AG04449 (cell line): ENCODE results near the gene TNFRSF6B.

Experiments used
- CTCF ChIA-PET: fragments of 350-600 bp; formaldehyde crosslinking; extraction: SDS; loops from one replicate; lab custom pipeline; 2021; ENCODE audit warnings: antibody characterized with exemption; lab: Yijun Ruan, JAX
- POLR2A ChIA-PET: fragments of 400-600, 350-600 bp; formaldehyde crosslinking; extraction: SDS; loops from one replicate; lab custom pipeline; 2020; ENCODE audit warnings: antibody characterized with exemption, inconsistent platforms; lab: Yijun Ruan, JAX
- DNase-seq: peaks from one replicate; pipeline ENCODE4 v3.0.0-alpha.2; 2010; ENCODE audit warnings: low read depth, low spot score
- H3K4me3 ChIP-seq: 2 replicates; pipeline ENCODE4 v1.5.1; 2011; ENCODE audit warnings: low read depth, mild to moderate bottlenecking, control low read depth, low read length
- CTCF ChIP-seq: IDR thresholded peaks from one replicate; pipeline ENCODE4 v1.5.1; 2011; ENCODE audit warnings: mild to moderate bottlenecking, moderate library complexity, low read length, control low read depth, inconsistent platforms; ENCODE audit not compliant: insufficient read depth; ENCODE audit errors: missing control alignments

The TNFRSF6B gene

DNA sequence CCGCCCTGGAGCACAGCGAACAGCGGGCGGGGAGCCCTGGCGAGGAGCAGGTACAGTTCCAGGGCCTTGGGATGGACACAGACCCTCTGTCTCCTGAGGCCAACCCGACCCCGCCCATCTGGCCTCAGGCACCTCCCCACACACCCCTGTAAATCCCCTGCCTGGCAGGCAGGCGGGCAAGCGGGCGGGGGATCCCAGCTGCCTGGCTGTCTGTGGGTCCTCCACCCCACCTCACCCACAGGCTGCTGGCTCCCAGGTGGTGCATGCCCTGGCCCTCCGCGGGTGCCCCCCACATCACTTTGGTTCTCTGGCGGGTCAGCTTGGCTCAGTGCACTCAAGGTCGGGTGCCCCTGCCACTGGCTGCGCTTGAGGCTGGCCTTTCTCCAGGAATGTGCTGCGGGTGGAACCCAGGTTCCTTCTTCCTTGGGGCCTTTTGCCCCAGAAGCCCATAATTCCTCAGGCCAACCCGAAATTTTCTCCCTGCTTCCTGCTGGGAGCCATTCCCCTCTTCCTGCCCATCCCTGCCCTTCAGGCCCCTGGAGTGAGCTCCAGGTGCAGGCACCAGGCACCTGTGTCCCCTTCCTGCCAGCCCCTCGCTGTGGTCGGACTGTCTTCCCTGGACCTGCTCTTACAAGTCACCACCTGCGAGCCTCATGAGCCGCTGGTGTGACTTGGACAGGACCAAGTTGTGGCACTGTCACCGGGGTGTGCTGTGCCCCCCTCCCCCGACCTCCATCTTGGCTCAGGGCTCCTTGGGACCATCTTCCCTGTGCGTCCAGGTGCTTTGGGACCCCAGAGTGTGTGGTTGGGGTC lies 5.3 kb upstream of the TNFRSF6B start:
- ChIA-PET POLR2A (interaction anchor here (2.7 kb wide), 1 partner anchor 9 kb away, joined by 12 read pairs; no protein-coding TSS in a partner anchor), CTCF (no interaction called here)
- H3K4me3 ChIP-seq: no peak overlapping the region
- no peak for DNase-seq
- no peak for TF ChIP-seq CTCF

- POLR2A ChIA-PET: interaction anchor here (2.7 kb wide), 1 partner anchor 9 kb away, joined by 12 read pairs; no protein-coding TSS in a partner anchor
- DNase-seq: no peak
- no peak overlapping the region for H3K4me3 ChIP-seq
- CTCF ChIA-PET: no interaction called here
- TF ChIP-seq CTCF: no peak
These were observed 4.6 kb upstream of the TNFRSF6B start for GRCh38 chr20:63691711-63692435.

DNA sequence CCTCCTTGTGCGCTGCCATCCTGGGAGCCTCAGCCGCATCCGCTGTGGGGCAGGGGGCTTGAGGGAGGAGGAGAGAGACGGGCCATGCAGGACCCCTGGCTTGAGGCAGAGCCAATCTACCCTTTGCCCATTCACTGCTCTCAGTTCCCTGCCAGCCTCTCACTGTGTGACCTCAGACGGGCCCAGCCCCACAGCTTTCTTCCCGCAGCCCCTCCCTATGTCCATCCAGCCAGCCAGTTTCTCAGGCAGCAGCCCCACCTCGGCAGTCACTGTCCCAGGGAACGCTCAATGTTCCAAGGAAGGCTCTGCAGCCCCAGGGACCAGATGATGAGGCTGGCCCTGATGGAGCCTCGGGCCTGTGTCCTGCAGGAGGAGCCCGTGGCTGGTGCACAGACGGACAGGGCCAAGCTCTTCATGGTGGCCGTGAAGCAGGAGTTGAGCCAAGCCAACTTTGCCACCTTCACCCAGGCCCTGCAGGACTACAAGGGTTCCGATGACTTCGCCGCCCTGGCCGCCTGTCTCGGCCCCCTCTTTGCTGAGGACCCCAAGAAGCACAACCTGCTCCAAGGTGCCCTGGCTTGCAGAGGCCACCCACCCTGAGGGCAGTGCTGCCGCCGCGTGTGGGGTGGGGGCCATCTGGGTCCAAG lies 3.9 kb upstream of the TNFRSF6B start:
- no peak for DNase-seq
- no peak overlapping the region for H3K4me3 ChIP-seq
- CTCF ChIA-PET: no interaction called here
- POLR2A ChIA-PET: interaction anchor here (2.7 kb wide), 1 partner anchor 10 kb away, joined by 12 read pairs; no protein-coding TSS in a partner anchor
- TF ChIP-seq CTCF: no peak

DNA sequence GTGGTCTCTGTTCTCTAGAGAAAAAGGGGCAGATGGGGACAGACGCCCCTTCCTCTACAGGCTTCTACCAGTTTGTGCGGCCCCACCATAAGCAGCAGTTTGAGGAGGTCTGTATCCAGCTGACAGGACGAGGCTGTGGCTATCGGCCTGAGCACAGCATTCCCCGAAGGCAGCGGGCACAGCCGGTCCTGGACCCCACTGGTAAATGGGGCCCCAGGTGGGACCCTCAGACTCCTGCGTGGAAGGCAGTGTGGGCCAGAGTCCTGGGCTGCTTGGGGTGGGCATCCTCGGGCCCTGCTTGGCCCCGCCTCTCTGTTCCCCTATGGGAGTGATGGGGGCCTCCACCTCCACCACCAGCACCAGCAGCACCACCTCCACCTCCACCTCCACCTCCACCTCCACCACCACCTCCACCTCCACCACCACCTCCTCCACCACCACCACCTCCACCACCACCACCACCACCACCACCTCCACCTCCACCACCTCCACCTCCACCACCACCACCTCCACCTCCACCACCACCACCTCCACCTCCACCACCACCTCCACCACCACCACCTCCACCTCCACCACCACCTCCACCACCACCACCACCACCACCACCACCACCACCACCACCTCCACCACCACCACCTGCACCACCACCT lies 3.2 kb upstream of the TNFRSF6B start:
- ChIA-PET CTCF (no interaction called here), POLR2A (interaction anchor here (2.7 kb wide), 1 partner anchor 11 kb away, joined by 12 read pairs; no protein-coding TSS in a partner anchor)
- no peak for TF ChIP-seq CTCF
- H3K4me3 ChIP-seq: no peak overlapping the region
- no peak for DNase-seq

- ChIA-PET POLR2A (no interaction called here), CTCF (no interaction called here)
- no peak overlapping the region for H3K4me3 ChIP-seq
- no peak for DNase-seq
- TF ChIP-seq CTCF: no peak
These were observed 2.5 kb upstream of the TNFRSF6B start for GRCh38 chr20:63693733-63694583.
